B cell (primary cell): Measurements from ENCODE around the gene FAF2. TPM values are rescaled to one million over a fixed set of nuclear protein-coding genes. Genes with fewer than 3 reads are reported as not detected.

Experiments
- ATAC-seq: fragments of 200-7000 bp; cut with Tn5 transposase; one replicate; pipeline ENCODE4 v1.10.0; 2021; ENCODE audit warnings: low read depth, mild to moderate bottlenecking, moderate number of reproducible peaks, moderate library complexity
- CTCF ChIA-PET: fragments of 350-600 bp; sonication (Branson Sonifier 250); formaldehyde crosslinking; loops from one replicate; lab custom pipeline; 2021; ENCODE audit warnings: antibody characterized with exemption, inconsistent platforms; lab: Charles Lee
- POLR2A ChIA-PET: fragments of 350-600 bp; sonication (Branson Sonifier 250); formaldehyde crosslinking; loops from one replicate; lab custom pipeline; 2021; ENCODE audit warnings: antibody characterized with exemption; lab: Charles Lee
- DNase-seq: peaks from one replicate; pipeline ENCODE4 v3.0.0; 2013
- H2AFZ ChIP-seq: 2 replicates; pipeline ENCODE4 v1.6.1; 2012; ENCODE audit warnings: mild to moderate bottlenecking, low read depth, low read length; ENCODE audit not compliant: insufficient read depth, poor library complexity, severe bottlenecking
- H3K27ac ChIP-seq, 2 donors: 1 replicate in 1 of 2; 2 replicates in 1 of 2; pipeline ENCODE4 v1.5.1; 2012 to 2013; ENCODE audit warnings: low read length in 2 of 2, mild to moderate bottlenecking in 2 of 2, moderate library complexity in 1 of 2
- H3K27me3 ChIP-seq, 4 experiments: fragments of 200-600 bp in 1 of 4; sonication (generic) in 1 of 4; replicated peaks in 1 of 4; 1 replicate in 2 of 4; 2 replicates in 2 of 4; pipeline versions ENCODE4 v1.6.1 to v1.7.0; 2013 to 2016; ENCODE audit warnings: low read length in 3 of 4, mild to moderate bottlenecking in 2 of 4, mixed read lengths in 1 of 4, moderate library complexity in 1 of 4; ENCODE audit not compliant: insufficient read depth in 4 of 4, control insufficient read depth in 3 of 4; ENCODE audit errors: control extremely low read depth in 1 of 4
- H3K36me3 ChIP-seq, 2 experiments: replicated peaks in 1 of 2; 1 replicate in 1 of 2; 2 replicates in 1 of 2; pipeline versions ENCODE4 v1.6.1 to v1.7.1; 2013; ENCODE audit warnings: low read length in 1 of 2; ENCODE audit not compliant: insufficient read depth in 2 of 2, control insufficient read depth in 1 of 2; ENCODE audit errors: control extremely low read depth in 1 of 2, extremely low read depth in 1 of 2
- H3K4me1 ChIP-seq, 2 donors: fragments of 200-600 bp in 1 of 2; sonication (generic) in 1 of 2; 1 replicate in 1 of 2; 2 replicates in 1 of 2; pipeline versions ENCODE4 v1.5.1 to v1.6.1; 2013 to 2017; ENCODE audit warnings: low read length in 2 of 2; ENCODE audit not compliant: control insufficient read depth in 2 of 2, insufficient read depth in 2 of 2
- H3K4me2 ChIP-seq: replicated peaks from 2 replicates; pipeline ENCODE3; 2012; ENCODE audit warnings: mild to moderate bottlenecking, low read depth, low read length; ENCODE audit not compliant: poor library complexity, severe bottlenecking
- H3K4me3 ChIP-seq, 5 experiments: fragments of 200-600 bp in 1 of 5; sonication (generic) in 1 of 5; 1 replicate in 3 of 5; 2 replicates in 2 of 5; pipeline versions ENCODE4 v1.5.1 to v1.7.0; 2011 to 2016; ENCODE audit warnings: low read length in 4 of 5, mild to moderate bottlenecking in 4 of 5, low read depth in 2 of 5, control low read depth in 1 of 5, moderate library complexity in 1 of 5; ENCODE audit not compliant: insufficient read depth in 1 of 5; ENCODE audit errors: control extremely low read depth in 1 of 5, extremely low read depth in 1 of 5
- H3K79me2 ChIP-seq: fragments of 200-600 bp; sonication (generic); one replicate; pipeline ENCODE4 v1.6.0; 2016; ENCODE audit warnings: low read length; ENCODE audit not compliant: control insufficient read depth, insufficient read depth
- H3K9ac ChIP-seq: fragments of 200-600 bp; sonication (generic); 2 replicates; pipeline ENCODE4 v1.6.1; 2017; ENCODE audit warnings: mild to moderate bottlenecking, low read length, moderate library complexity
- H3K9me3 ChIP-seq, 3 donors: one replicate each; pipeline versions ENCODE4 v1.6.1 to v1.7.1; 2013; ENCODE audit warnings: low read length in 2 of 3; ENCODE audit not compliant: control insufficient read depth in 2 of 3, insufficient read depth in 1 of 3; ENCODE audit errors: control extremely low read depth in 1 of 3
- H4K20me1 ChIP-seq: 2 replicates; pipeline ENCODE4 v1.6.0; 2012; ENCODE audit warnings: mild to moderate bottlenecking, low read length; ENCODE audit not compliant: insufficient read depth, control insufficient read depth, poor library complexity, severe bottlenecking
- H3K27ac Mint-ChIP-seq: one replicate; pipeline ENCODE4 v1.8.0; 2021; ENCODE audit warnings: mixed read lengths
- H3K27me3 Mint-ChIP-seq: one replicate; pipeline ENCODE4 v1.8.0; 2021; ENCODE audit warnings: mixed read lengths
- H3K4me1 Mint-ChIP-seq: one replicate; pipeline ENCODE4 v1.8.0; 2021; ENCODE audit warnings: mixed read lengths
- H3K4me3 Mint-ChIP-seq: one replicate; pipeline ENCODE4 v1.8.0; 2021; ENCODE audit warnings: mixed read lengths
- H3K9me3 Mint-ChIP-seq: one replicate; pipeline ENCODE4 v1.8.0; 2022; ENCODE audit warnings: mixed read lengths; ENCODE audit not compliant: insufficient read depth
- EZH2 ChIP-seq: IDR thresholded peaks from 2 replicates; pipeline ENCODE4 v1.6.1; 2012; ENCODE audit warnings: borderline replicate concordance, low read depth, mild to moderate bottlenecking, moderate library complexity, low read length; ENCODE audit not compliant: insufficient read depth, poor library complexity, severe bottlenecking
- WGBS: methylation state at CpG from one replicate; pipeline ENCODE4 v1.1.5; 2013; ENCODE audit warnings: missing lambda C conversion rate; ENCODE audit not compliant: insufficient coverage; 5-methylcytosine and 5-hydroxymethylcytosine counted together
- intact Hi-C: fragments of 100-400 bp; cut with micrococcal nuclease; formaldehyde crosslinking; loops from one replicate; pipeline ENCODE4 v1.10.0; 2022
- polyA plus RNA-seq: library from polyadenylated mRNA; depleted of rRNA; stranded (reverse); fragments of >200 nt; gene quantifications from 2 replicates; pipeline ENCODE4 v1.2.3, GENCODE V29; 2012
- total RNA-seq, 2 donors: library from RNA; stranded (reverse); fragments of 120-200 nt in 1 of 2; gene quantifications; 1 replicate in 1 of 2; 2 replicates in 1 of 2; pipeline versions ENCODE4 v1.2.3 to v1.2.4, GENCODE V29; 2013 to 2022
- TF ChIP-seq, protein P1 (sequence below): fragments of 200-600 bp; IDR thresholded peaks from one replicate; pipeline ENCODE4 v1.8.0; 2022; ENCODE audit warnings: antibody characterized with exemption, mild to moderate bottlenecking

FAF2 gene
- total and polyA plus RNA-seq, 2 donors (not counting 1 experiment from before 2014, with no cell fraction given) = 10.9 to 35.1 TPM

DNA sequence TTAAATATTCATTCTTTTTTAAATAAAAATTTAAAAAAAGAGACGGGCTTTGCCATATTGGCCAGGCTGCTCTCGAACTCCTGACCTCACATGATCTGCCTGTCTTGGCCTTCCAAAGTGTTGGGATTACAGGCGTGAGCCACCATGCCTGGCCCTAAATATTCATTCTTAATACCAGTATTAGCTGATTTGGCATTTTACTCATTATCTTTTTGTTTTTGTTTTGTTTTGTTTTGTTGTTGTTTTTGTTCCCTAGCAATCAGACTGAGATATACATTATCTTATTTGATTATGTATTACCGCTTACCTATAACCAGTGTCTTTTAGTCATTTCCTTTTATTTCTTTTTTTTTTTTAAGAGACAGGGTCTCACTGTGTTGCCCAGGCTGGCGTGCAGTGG lies 51.1 kb downstream of the FAF2 start:
- Histone ChIP-seq H3K36me3 (peaks cover 22 to 73% of the 10 kb centered on the region in 2 experiments), H3K27me3 (no peaks in the 10 kb centered on the region), H3K4me2 (no peak overlapping the region), H3K9me3 (no peaks in the 10 kb centered on the region), H2AFZ (no peak overlapping the region), H3K9ac (no peak overlapping the region), H3K79me2 (no peaks in the 10 kb centered on the region), H3K27ac (no peak overlapping the region), H3K4me3 (no peak overlapping the region), H4K20me1 (no peaks in the 10 kb centered on the region), H3K4me1 (no peaks in the 10 kb centered on the region)
- intact Hi-C loops = no loop called here
- WGBS = 100% methylated on average over 3 of the region's 5 CpGs
- no peaks in the 10 kb centered on the region for H3K4me1 Mint-ChIP-seq
- no peak for DNase-seq
- POLR2A ChIA-PET = no interaction called here
- no peak for TF ChIP-seq EZH2
- TF ChIP-seq, protein P1, sequence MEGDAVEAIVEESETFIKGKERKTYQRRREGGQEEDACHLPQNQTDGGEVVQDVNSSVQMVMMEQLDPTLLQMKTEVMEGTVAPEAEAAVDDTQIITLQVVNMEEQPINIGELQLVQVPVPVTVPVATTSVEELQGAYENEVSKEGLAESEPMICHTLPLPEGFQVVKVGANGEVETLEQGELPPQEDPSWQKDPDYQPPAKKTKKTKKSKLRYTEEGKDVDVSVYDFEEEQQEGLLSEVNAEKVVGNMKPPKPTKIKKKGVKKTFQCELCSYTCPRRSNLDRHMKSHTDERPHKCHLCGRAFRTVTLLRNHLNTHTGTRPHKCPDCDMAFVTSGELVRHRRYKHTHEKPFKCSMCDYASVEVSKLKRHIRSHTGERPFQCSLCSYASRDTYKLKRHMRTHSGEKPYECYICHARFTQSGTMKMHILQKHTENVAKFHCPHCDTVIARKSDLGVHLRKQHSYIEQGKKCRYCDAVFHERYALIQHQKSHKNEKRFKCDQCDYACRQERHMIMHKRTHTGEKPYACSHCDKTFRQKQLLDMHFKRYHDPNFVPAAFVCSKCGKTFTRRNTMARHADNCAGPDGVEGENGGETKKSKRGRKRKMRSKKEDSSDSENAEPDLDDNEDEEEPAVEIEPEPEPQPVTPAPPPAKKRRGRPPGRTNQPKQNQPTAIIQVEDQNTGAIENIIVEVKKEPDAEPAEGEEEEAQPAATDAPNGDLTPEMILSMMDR = no peak
- no peak overlapping the region for H3K27ac Mint-ChIP-seq
- H3K9me3 Mint-ChIP-seq = no peaks in the 10 kb centered on the region
- no peak overlapping the region for H3K4me3 Mint-ChIP-seq
- no peaks in the 10 kb centered on the region for H3K27me3 Mint-ChIP-seq
- CTCF ChIA-PET = no interaction called here
- ATAC-seq = no peak

DNA sequence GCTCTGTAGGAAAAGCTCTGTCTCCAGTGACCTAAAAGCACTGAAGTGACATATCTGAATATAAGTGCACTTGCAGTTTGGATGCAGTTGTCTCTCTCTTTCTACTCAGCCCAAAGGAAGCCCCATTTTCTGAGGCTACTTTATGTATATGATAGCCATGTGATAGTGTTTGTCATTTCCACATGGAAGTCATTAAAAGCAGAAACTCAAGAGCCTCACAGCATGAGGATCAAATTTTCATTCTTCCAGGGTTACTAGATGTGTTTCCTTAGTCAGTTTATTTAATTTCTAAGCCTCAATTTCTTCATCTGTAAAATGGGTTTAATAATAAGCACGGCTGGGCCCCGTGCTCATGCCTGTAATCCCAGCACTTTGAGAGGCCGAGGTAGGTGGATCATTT lies 52.3 kb downstream of the FAF2 start:
- TF ChIP-seq, protein P1 = no peak
- TF ChIP-seq EZH2 = no peak
- intact Hi-C loops = no loop called here
- Mint-ChIP-seq H3K27me3 (no peaks in the 10 kb centered on the region), H3K4me1 (no peaks in the 10 kb centered on the region), H3K27ac (no peak overlapping the region), H3K4me3 (no peak overlapping the region), H3K9me3 (no peaks in the 10 kb centered on the region)
- POLR2A ChIA-PET = no interaction called here
- CTCF ChIA-PET = no interaction called here
- Histone ChIP-seq H3K4me3 (no peak overlapping the region), H4K20me1 (no peaks in the 10 kb centered on the region), H3K4me2 (no peak overlapping the region), H3K9ac (no peak overlapping the region), H3K27me3 (no peaks in the 10 kb centered on the region), H3K36me3 (peaks cover 23 to 74% of the 10 kb centered on the region in 2 experiments), H3K9me3 (no peaks in the 10 kb centered on the region), H3K4me1 (no peaks in the 10 kb centered on the region), H3K79me2 (no peaks in the 10 kb centered on the region), H3K27ac (no peak overlapping the region), H2AFZ (no peak overlapping the region)
- ATAC-seq (no peak), DNase-seq (no peak)
- no CpG with 5 or more reads among the region's 3 CpGs for WGBS
